Subcutaneous abdominal adipose tissue (tissue), 5 donors: ENCODE measurements around the gene AP1B1.

Source experiments
- H3K27ac ChIP-seq: one replicate; pipeline ENCODE4 v1.7.0; 2013; ENCODE audit warnings: low read depth, mild to moderate bottlenecking, inconsistent platforms, low read length, moderate library complexity
- H3K27me3 ChIP-seq, 5 donors: one replicate each; pipeline ENCODE4 v1.7.0; 2013; ENCODE audit warnings: low read length in 5 of 5, inconsistent platforms in 1 of 5; ENCODE audit not compliant: control insufficient read depth in 5 of 5, insufficient read depth in 4 of 5
- H3K36me3 ChIP-seq, 5 donors: one replicate each; pipeline ENCODE4 v1.7.0; 2013; ENCODE audit warnings: low read length in 5 of 5; ENCODE audit not compliant: control insufficient read depth in 5 of 5, insufficient read depth in 5 of 5
- H3K4me1 ChIP-seq, 5 donors: one replicate each; pipeline ENCODE4 v1.7.0; 2013; ENCODE audit warnings: low read length in 5 of 5, mild to moderate bottlenecking in 3 of 5, moderate library complexity in 1 of 5; ENCODE audit not compliant: control insufficient read depth in 5 of 5, insufficient read depth in 5 of 5
- H3K4me3 ChIP-seq, 5 donors: one replicate each; pipeline ENCODE4 v1.7.0; 2013; ENCODE audit warnings: low read length in 5 of 5, low read depth in 1 of 5
- H3K9ac ChIP-seq, 5 donors: one replicate each; pipeline ENCODE4 v1.7.0; 2013; ENCODE audit warnings: low read length in 5 of 5, mild to moderate bottlenecking in 4 of 5, moderate library complexity in 3 of 5
- H3K9me3 ChIP-seq, 5 donors: one replicate each; pipeline ENCODE4 v1.7.0; 2013; ENCODE audit warnings: low read length in 5 of 5; ENCODE audit not compliant: control insufficient read depth in 5 of 5
- donor health status: healthy.
- donor health status: healthy.
- donor health status: healthy.
- donor health status: healthy.
- donor health status: healthy.

The AP1B1 gene

GRCh38 chr22:29319072-29319471 lies 69.3 kb downstream of the AP1B1 start:
- Histone ChIP-seq H3K27ac (no peak overlapping the region), H3K4me3 (no peak overlapping the region), H3K36me3 (no peaks in the 10 kb centered on the region), H3K9me3 (no peaks in the 10 kb centered on the region), H3K27me3 (peaks cover 13 to 18% (median 17%) of the 10 kb centered on the region in 5 donors), H3K4me1 (peaks cover 0 to 17% (median 10%) of the 10 kb centered on the region in 5 donors), H3K9ac (no peak overlapping the region)

- no peaks in the 10 kb centered on the region for H3K36me3 ChIP-seq
- peaks cover 13 to 24% (median 22%) of the 10 kb centered on the region in 5 donors for H3K27me3 ChIP-seq
- no peak overlapping the region for H3K27ac ChIP-seq
- H3K4me1 ChIP-seq, result peaks cover 0 to 29% (median 20%) of the 10 kb centered on the region in 5 donors
- no peak overlapping the region for H3K4me3 ChIP-seq
- no peak overlapping the region for H3K9ac ChIP-seq
- H3K9me3 ChIP-seq, result no peaks in the 10 kb centered on the region
Observed at GRCh38 chr22:29317827-29318454, 70.4 kb downstream of the AP1B1 start.

- peaks cover 0 to 5% (median 0%) of the 10 kb centered on the region in 5 donors for H3K36me3 ChIP-seq
- peaks cover 0 to 42% (median 28%) of the 10 kb centered on the region in 5 donors for H3K4me1 ChIP-seq
- H3K4me3 ChIP-seq, result no peak overlapping the region
- H3K9me3 ChIP-seq, result no peaks in the 10 kb centered on the region
- no peak overlapping the region for H3K9ac ChIP-seq
- H3K27ac ChIP-seq, result no peak overlapping the region
- peaks cover 13 to 24% (median 22%) of the 10 kb centered on the region in 5 donors for H3K27me3 ChIP-seq
Observed at GRCh38 chr22:29316141-29316828, 72.1 kb downstream of the AP1B1 start.

- Histone ChIP-seq H3K36me3 (peaks cover 0 to 5% (median 0%) of the 10 kb centered on the region in 5 donors), H3K9ac (no peak within 1 kb of the TSS), H3K27me3 (peaks cover 13 to 27% (median 22%) of the 10 kb centered on the region in 5 donors), H3K4me3 (peak within 1 kb of the TSS in 3 of 5 donors; percentile 45 to 53 (median 53)), H3K4me1 (peaks cover 3 to 49% (median 35%) of the 10 kb centered on the region in 5 donors), H3K27ac (no peak within 1 kb of the TSS), H3K9me3 (no peaks in the 10 kb centered on the region)
Observed at GRCh38 chr22:29315286-29316140, 72.9 kb downstream of the AP1B1 start, which contains the start of gene RASL10A. TSS of gene RASL10A (minus strand) at chr22:29315697. CDS start at chr22:29315246, 451 bp downstream.

GRCh38 chr22:29314537-29315285 lies 73.7 kb downstream of the AP1B1 start:
- Histone ChIP-seq H3K4me3 (peak overlapping the region in 3 of 5 donors; percentile 45 to 53 (median 53)), H3K27me3 (peaks cover 13 to 27% (median 22%) of the 10 kb centered on the region in 5 donors), H3K36me3 (peaks cover 0 to 5% (median 0%) of the 10 kb centered on the region in 5 donors), H3K9me3 (no peaks in the 10 kb centered on the region), H3K9ac (no peak overlapping the region), H3K4me1 (peaks cover 7 to 56% (median 41%) of the 10 kb centered on the region in 5 donors), H3K27ac (no peak overlapping the region)

- H3K4me3 ChIP-seq, result peak overlapping the region in 1 of 5 donors; percentile 15
- peaks cover 0 to 5% (median 0%) of the 10 kb centered on the region in 5 donors for H3K36me3 ChIP-seq
- H3K9ac ChIP-seq, result no peak overlapping the region
- H3K9me3 ChIP-seq, result no peaks in the 10 kb centered on the region
- peaks cover 13 to 27% (median 22%) of the 10 kb centered on the region in 5 donors for H3K27me3 ChIP-seq
- H3K4me1 ChIP-seq, result peaks cover 10 to 65% (median 50%) of the 10 kb centered on the region in 5 donors
- H3K27ac ChIP-seq, result no peak overlapping the region
Observed at GRCh38 chr22:29313576-29314466, 74.5 kb downstream of the AP1B1 start.

- Histone ChIP-seq H3K4me1 (peaks cover 13 to 72% (median 57%) of the 10 kb centered on the region in 5 donors), H3K27ac (no peak overlapping the region), H3K4me3 (peak overlapping the region in 1 of 5 donors; percentile 15), H3K27me3 (peaks cover 13 to 27% (median 22%) of the 10 kb centered on the region in 5 donors), H3K36me3 (peaks cover 0 to 5% (median 0%) of the 10 kb centered on the region in 5 donors), H3K9ac (no peak overlapping the region), H3K9me3 (no peaks in the 10 kb centered on the region)
Observed at GRCh38 chr22:29313126-29313575, 75.2 kb downstream of the AP1B1 start.

GRCh38 chr22:29312218-29313125 lies 75.9 kb downstream of the AP1B1 start:
- Histone ChIP-seq H3K4me1 (peaks cover 15 to 79% (median 64%) of the 10 kb centered on the region in 5 donors), H3K36me3 (peaks cover 0 to 5% (median 0%) of the 10 kb centered on the region in 5 donors), H3K4me3 (no peak overlapping the region), H3K27me3 (peaks cover 13 to 27% (median 22%) of the 10 kb centered on the region in 5 donors), H3K9ac (no peak overlapping the region), H3K9me3 (no peaks in the 10 kb centered on the region), H3K27ac (no peak overlapping the region)
